GF-D8 (cell line): Measurements from ENCODE around the gene ZMYM5.
"Not testable (repeated sequence)": the region's sequence is repeated elsewhere in the genome, so short reads cannot be mapped to it uniquely, and the experiment has no call there.

Experiments used
- DNase-seq: peaks from one replicate; lab custom pipeline; 2025; lab: John Stamatoyannopoulos, UW

ZMYM5 gene

GRCh38 chr13:19863323-19864023 is at the start of gene ZMYM5:
Gene ZMYM5 (minus strand): TSS chr13:19863649. CDS start chr13:19852180, 11,469 bp downstream.
- peak; percentile 99 for DNase-seq

DNA sequence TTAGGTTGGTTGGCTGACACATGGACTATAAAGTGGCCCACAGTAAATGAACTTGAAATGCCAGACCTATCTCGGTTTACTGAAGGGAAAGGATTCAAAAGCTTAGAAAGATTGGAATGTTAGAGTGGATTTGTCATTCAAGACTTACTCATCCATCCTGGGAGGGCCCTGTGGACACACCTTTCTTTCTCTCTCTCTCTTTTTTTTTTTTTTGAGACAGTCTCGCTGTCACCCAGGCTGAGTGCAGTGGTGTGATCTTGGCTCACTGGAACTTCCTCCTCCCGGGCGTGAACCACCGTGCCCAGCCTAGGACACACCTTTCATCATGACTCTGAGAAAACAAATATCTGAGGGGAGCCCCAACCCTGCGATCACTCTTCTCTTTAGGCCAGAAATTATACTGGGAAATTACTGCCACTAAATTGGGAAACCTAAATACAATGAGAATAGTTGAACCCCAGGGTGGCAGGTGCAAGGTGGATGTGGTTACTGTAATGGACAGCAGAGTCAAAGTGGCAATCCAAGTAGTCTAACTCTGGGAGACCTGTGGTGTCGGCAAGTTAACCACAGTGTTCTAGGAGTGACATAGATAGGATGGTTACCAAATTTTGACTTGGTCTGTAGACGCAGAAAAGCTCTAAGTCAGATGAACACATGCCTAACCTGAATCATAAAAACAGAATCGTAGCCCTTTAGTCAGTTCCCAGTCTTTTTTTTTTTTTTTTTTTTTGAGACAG is 47.1 kb upstream of the ZMYM5 start:
- DNase-seq: no peak

DNA sequence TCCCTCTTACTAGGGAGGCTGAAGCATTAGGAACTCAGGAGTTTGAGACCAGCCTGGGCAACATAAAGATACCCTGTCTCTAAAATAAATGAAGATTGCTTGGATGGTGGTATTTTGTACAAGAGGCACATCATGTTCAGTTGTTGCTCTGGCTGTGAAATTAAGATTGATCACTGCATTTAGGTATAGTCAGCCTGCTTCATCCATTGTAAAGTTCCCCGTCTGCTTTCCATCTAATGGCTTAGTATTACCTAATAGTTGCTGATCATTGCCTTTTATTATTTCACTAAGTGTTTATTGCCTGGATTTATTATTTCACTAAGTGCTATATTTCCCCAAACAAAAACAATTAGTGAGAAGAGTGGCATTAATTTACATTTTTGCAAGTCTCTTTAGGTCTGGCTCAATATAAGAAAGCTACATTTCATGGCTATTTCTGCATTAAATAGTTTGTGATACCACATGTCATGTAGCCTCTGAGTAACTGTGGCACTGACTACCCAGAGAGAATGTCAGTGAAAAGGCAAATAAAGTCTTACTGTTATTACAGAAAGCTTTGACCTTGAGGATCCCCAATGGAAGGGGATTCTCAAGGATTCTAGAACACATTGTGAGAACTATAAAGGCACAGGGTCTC is 45.0 kb upstream of the ZMYM5 start:
- DNase-seq: no peak

DNA sequence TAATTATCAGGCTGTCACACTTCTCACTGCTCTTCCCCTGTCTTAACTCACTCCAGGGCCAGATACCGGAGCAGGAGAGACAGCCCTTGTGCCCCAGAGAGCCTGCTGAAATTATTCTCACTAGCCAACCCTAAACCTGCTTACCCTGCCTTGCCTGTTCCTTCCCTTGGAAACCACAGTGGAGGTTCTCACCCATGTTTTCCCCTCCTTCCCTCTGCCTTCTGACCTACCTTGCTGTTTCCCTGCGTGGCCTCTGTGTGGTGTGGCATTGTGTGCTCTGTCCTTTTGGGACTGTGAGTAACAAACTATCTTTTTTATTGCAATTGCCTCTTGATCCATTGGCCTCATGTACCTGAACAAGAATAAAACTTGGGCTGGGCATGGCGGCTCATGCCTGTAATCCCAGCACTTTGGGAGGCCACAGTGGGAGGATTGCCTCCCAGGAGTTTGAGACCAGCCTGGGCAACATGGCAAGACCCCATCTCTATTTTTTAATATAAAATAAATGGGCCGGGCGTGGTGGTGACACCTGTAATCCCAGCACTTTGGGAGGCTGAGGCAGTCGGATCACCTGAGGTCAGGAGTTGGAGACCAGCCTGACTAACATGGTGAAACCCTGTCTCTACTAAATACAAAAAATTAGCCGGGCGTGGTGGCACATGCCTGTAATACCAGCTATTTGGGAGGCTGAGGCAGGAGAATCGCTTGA is 42.2 kb upstream of the ZMYM5 start:
- DNase-seq: not testable (repeated sequence)

DNA sequence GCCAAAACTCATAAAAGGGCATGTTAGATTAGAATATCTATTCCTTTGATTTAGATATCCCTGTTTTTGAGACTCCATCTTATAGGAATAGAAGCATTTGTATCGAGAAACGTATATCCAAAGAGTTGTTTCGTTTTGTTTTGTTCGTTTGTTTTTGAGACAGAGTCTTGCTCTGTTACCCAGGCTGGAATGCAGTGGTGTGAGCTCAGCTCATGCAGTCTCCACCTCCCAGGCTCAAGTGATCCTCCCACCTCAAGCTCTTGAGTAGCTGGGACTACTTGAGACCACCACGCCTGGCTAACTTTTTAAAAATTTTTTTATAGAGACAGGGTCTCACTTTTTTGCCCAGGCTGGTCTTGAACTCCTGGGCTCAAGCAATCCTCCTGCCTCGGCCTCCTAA is 26.6 kb upstream of the ZMYM5 start:
- no peak for DNase-seq

- DNase-seq: no peak
Measured at GRCh38 chr13:19888799-19889198, 25.4 kb upstream of the ZMYM5 start.

- DNase-seq: no peak
Measured at GRCh38 chr13:19882231-19882630, 18.8 kb upstream of the ZMYM5 start.

DNA sequence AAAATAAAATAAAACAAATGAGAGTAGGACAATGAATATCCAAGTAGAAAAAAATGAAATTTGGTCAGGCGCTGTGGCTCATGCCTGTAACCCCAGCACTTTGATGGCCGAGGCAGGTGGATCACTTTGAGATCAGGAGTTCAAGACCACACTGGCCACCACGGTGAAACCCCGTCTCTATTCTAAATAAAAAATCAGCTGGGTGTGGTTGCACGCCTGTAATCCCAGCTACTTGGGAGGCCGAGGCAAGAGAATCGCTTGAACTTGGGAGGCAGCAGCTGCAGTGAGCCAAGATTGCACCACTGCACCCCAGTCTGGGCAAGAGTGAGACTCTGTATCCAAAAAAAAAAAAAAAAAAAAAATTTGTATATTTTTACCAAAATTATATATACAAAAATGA is 18.2 kb upstream of the ZMYM5 start:
- no peak for DNase-seq

- peak; percentile 56 for DNase-seq
Measured at GRCh38 chr13:19864746-19865309, 1.4 kb upstream of the ZMYM5 start.

- DNase-seq: peak; percentile 81
Measured at GRCh38 chr13:19864024-19864745, 736 bp upstream of the ZMYM5 start.

- DNase-seq: no peak
Measured at GRCh38 chr13:19862481-19863313, 752 bp downstream of the ZMYM5 start.

DNA sequence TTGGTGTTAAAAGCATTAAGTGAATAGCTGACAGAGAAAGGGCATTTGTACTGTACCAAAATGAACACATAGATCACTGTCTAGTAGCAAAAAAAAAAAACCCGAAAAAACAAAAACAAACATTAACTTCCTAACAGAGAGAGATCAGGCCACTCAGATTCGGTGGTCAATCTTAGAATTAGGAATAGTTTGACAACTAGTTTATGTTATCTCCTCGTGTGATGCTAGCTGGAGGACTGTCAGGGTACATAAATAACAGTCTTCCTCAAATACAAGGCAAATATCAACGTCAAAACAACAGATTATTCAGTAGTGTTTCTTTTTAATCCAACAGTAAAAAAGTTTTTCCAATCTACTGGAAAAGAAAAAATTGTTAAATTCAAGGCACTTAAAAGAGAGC is 1.7 kb downstream of the ZMYM5 start:
- DNase-seq: no peak

- no peak for DNase-seq
Measured at GRCh38 chr13:19860884-19861655, 2.4 kb downstream of the ZMYM5 start.

DNA sequence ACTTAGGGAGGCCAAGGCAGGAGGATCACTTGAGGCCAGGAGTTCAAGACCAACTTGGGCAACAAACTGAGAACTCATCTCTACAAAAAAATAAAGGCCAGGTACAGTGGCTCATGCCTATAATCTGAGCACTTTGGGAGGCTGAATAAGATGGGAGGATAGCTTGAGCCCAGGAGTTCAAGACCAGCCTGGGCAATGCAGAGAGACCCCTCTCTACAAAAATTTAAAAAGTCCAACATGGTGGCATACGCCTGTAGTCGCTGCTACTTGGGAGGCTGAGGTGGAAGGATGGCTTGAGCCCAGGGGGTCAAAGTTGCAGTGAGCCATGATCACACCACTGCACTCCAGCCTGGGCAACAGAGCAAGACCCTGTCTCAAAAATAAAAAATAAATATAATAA is 5.8 kb downstream of the ZMYM5 start:
- not testable (repeated sequence) for DNase-seq

- DNase-seq: no peak
Measured at GRCh38 chr13:19852766-19853165, 10.7 kb downstream of the ZMYM5 start.

- no peak for DNase-seq
Measured at GRCh38 chr13:19845758-19846157, 17.7 kb downstream of the ZMYM5 start.

DNA sequence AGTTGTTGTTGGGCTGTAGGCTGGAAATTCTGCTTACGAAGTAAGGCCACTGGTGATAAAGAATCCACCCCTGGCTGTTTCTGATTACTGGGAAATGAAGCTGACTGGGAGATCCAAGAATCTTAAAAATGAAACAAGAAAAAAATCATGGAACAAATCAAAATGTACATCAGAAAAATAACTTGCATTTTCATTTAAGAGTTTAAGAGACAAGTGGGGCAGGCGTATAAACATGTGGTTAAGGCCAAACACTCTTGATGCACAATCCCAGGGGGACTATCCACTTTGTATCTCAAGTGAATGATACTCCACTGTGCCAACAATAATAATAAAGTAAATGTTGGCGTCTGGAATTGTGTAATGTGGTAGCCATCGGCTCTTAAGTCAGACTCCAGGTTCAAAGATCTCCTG is 24.6 kb downstream of the ZMYM5 start:
- DNase-seq: no peak

GRCh38 chr13:19836472-19836871 is 27.0 kb downstream of the ZMYM5 start:
- no peak for DNase-seq

- no peak for DNase-seq
Measured at GRCh38 chr13:19834704-19835103, 28.7 kb downstream of the ZMYM5 start.

- DNase-seq: no peak
Measured at GRCh38 chr13:19822673-19823072, 40.8 kb downstream of the ZMYM5 start.
